ENCODE data around the gene SGPL1. TPM values are rescaled to one million over a fixed set of nuclear protein-coding genes. Genes with fewer than 3 reads are reported as not detected.
A peak's percentile ranks its signal among the peaks of the same experiment; 100 is the strongest.

SGPL1 gene
- total RNA-seq, 1 donor from 2014 or later, result 89.9 TPM

DNA sequence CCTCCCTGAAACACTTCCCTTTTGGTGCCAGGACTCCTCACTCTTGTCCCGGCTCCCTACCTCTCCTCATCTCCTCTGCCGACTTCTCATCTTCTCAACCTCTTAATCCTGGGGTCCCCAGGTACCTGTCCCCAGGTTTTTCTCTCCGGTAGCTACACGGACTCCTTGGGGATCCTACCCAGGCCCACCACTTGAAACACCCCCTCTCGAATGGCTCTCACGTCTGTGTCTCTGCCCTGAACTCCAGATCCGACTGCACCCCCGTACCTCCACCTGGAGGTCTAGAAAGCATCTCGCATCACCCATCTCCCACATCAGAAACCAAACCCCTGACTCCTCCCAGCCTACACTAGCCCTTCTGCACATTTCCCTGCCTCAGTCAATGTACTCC, 35.4 kb upstream of the SGPL1 start:
- no peak for TF ChIP-seq CTCF (IDR thresholded peaks at IDR 0.05; ENCODE audit: unreplicated experiment)
- no peaks in the 10 kb centered on the region for H3K36me3 Mint-ChIP-seq
- no peaks in the 10 kb centered on the region for H3K4me1 Mint-ChIP-seq
- peak in 1 of 2 experiments; percentile 20 for DNase-seq (ENCODE audit: low spot score in 2 of 2, unreplicated experiment in 2 of 2)
- no peak overlapping the region for H3K4me3 Mint-ChIP-seq
- no peak overlapping the region for H3K27ac Mint-ChIP-seq
- H3K27me3 Mint-ChIP-seq (ENCODE audit: low read depth), result no peaks in the 10 kb centered on the region
- H3K9me3 Mint-ChIP-seq, result no peaks in the 10 kb centered on the region

GRCh38 chr10:70780772-70781171, 35.0 kb upstream of the SGPL1 start:
- TF ChIP-seq CTCF (IDR thresholded peaks at IDR 0.05; ENCODE audit: unreplicated experiment), result no peak
- no peaks in the 10 kb centered on the region for H3K36me3 Mint-ChIP-seq
- H3K9me3 Mint-ChIP-seq, result no peaks in the 10 kb centered on the region
- no peaks in the 10 kb centered on the region for H3K4me1 Mint-ChIP-seq
- no peak for DNase-seq (ENCODE audit: low spot score in 2 of 2, unreplicated experiment in 2 of 2)
- H3K27me3 Mint-ChIP-seq (ENCODE audit: low read depth), result no peaks in the 10 kb centered on the region
- H3K4me3 Mint-ChIP-seq, result no peak overlapping the region
- no peak overlapping the region for H3K27ac Mint-ChIP-seq

GRCh38 chr10:70781461-70782051, 34.2 kb upstream of the SGPL1 start:
- Mint-ChIP-seq H3K9me3 (no peaks in the 10 kb centered on the region), H3K4me3 (no peak overlapping the region), H3K4me1 (no peaks in the 10 kb centered on the region), H3K27ac (no peak overlapping the region), H3K36me3 (no peaks in the 10 kb centered on the region), H3K27me3 (ENCODE audit: low read depth) (no peaks in the 10 kb centered on the region)
- TF ChIP-seq CTCF (IDR thresholded peaks at IDR 0.05; ENCODE audit: unreplicated experiment), result no peak
- peak in 1 of 2 experiments; percentile 29 for DNase-seq (ENCODE audit: low spot score in 2 of 2, unreplicated experiment in 2 of 2)

DNA sequence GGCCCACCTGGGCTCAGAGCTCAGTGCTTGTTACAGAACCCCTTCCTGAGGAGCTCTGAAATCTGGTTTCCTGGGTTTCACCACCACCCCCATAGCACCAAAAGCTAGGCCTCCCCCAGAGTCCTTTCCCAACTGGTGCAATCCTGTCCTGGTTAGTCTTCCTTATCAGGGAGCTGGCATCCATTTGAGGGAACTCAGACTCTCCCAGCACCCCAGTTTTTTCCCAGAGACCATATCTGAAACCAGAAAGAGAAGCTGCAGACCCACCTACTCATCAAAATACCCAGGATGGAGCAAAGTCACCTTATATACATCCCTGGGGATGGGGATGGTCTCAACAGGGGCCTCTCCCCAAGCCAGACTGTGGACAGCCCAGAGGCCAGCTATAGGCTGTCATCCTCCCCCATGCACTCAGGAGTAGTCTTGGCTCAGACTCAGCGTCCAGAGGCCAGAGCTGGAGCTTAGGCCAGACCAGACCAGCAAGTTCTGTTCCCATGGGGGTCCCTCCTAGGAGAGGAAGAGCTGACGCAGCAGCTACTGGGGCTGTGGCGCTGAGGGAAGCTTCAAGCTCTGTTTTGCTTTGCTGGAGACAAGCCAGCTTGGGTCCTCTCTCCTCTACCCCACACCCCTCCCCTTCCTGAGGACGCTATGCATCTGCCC, 33.5 kb upstream of the SGPL1 start:
- H3K4me3 Mint-ChIP-seq, result no peak overlapping the region
- no peaks in the 10 kb centered on the region for H3K4me1 Mint-ChIP-seq
- H3K36me3 Mint-ChIP-seq, result no peaks in the 10 kb centered on the region
- DNase-seq (ENCODE audit: low spot score in 2 of 2, unreplicated experiment in 2 of 2), result peak in 1 of 2 experiments; percentile 34
- peaks cover under 1% of the 10 kb centered on the region for H3K9me3 Mint-ChIP-seq
- H3K27me3 Mint-ChIP-seq (ENCODE audit: low read depth), result no peaks in the 10 kb centered on the region
- no peak for TF ChIP-seq CTCF (IDR thresholded peaks at IDR 0.05; ENCODE audit: unreplicated experiment)
- no peak overlapping the region for H3K27ac Mint-ChIP-seq

GRCh38 chr10:70782746-70783680, 32.7 kb upstream of the SGPL1 start:
- Mint-ChIP-seq H3K4me3 (no peak overlapping the region), H3K27me3 (ENCODE audit: low read depth) (no peaks in the 10 kb centered on the region), H3K36me3 (no peaks in the 10 kb centered on the region), H3K9me3 (peaks cover 6% of the 10 kb centered on the region), H3K4me1 (no peaks in the 10 kb centered on the region), H3K27ac (no peak overlapping the region)
- no peak for TF ChIP-seq CTCF (IDR thresholded peaks at IDR 0.05; ENCODE audit: unreplicated experiment)
- DNase-seq (ENCODE audit: low spot score in 2 of 2, unreplicated experiment in 2 of 2), result peak in 1 of 2 experiments; percentile 33

Measured in mesothelial cell of epicardium (in vitro differentiated cells).